CD4-positive, alpha-beta T cell treated with Interferon gamma for 1 hour (primary cell): ENCODE data around the gene CRACR2B.

Source experiments
- DNase-seq: peaks from one replicate; pipeline ENCODE4 v3.0.0-alpha.2; 2020

The CRACR2B gene

DNA sequence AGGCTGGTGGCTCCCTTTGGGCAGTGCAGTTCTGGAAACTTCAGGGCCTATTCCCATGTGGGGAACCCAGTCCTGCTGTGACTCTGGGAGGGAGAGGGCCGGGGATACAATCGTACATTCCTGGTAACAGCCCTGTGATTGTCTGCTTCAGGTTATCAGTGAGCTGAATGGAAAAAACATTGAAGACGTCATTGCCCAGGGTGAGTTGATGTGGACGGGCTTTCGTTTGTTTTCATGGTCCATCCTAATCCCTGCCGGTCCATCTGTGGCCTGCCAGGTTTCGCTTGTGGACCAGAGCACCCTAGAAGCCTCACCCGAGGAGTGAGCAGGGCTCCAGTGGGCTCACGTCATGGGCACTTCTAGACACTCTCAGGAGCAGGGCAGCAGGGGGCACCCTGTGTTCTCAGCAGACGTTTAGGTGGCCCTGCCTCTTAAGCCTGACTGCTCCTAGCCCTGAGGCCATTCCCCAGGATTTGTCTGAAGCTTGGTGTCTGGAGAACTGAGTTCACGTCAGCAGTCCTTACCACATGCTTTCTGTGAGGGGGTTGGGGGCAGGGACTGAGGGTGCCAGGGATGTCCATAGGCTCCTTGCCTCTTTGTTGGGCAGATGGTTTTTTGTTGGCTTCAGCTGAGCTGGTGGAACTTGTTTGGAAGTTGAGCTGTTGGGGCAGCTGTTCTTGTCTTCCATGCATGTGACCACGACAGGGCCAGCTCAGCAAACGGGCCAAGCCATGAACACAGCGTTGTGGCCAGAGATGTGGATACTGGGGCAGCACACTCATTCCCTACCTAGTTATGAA, 16.1 kb upstream of the CRACR2B start:
- DNase-seq, result no peak

- DNase-seq, result no peak
These were observed 15.3 kb upstream of the CRACR2B start for GRCh38 chr11:812390-812789.

DNA sequence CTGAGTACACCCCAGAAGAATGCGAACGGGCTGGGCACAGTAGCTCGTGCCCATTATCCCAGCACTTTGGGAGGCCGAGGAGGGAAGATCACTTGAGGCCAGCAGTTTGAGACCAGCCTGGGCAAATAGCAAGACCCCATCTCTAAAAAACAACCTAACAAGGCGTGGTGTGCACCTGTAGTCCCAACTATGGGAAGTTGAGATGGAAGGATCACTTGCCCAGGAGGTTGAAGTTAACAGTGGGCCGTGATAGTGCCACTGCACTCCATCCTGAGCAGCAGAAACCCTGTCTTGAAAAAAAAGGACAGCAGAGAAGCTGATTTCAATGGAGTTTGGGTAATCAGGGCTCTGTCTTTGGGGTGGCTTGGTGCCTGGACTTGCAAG, 14.7 kb upstream of the CRACR2B start:
- no peak for DNase-seq

GRCh38 chr11:813456-814096, 14.1 kb upstream of the CRACR2B start:
- no peak for DNase-seq

DNA sequence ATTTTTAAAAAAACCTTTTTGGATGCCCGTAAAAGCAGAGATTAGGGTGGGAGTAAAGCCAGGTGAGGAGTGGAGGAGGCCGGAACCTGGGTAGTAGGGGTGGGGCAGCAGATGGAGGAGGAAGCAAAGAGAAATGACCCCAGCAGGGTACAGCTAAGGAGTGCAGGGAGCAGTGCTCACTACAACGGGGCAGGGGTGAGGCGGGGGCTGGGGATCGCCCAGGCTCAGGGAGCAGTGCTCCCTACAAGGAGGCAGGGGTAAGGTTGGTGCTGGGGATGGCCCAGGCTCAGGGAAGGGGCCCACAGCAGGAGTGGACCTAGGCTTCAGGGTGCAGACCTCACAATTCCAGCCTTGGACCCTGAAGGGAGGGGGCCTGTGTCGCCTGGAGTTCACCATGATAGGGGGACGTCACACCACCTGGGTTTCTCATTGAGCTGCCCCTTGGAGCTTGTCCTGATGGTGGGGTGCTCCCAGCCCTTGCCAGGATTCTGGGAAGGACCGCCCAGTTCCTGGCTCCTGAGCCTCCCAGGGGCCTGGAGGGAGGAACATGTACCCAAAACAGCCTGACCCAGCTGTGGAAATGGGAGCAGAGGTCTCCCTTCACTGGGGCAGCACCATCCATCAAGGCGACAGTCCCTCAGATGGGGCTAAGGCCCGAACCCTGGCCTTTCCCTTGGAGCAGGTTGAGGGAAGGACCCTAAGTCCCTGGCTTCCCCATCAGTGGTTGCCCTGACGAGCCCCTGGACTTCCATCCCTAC, 11.9 kb upstream of the CRACR2B start:
- DNase-seq, result no peak

GRCh38 chr11:816433-816779, 11.3 kb upstream of the CRACR2B start:
- DNase-seq, result no peak

DNA sequence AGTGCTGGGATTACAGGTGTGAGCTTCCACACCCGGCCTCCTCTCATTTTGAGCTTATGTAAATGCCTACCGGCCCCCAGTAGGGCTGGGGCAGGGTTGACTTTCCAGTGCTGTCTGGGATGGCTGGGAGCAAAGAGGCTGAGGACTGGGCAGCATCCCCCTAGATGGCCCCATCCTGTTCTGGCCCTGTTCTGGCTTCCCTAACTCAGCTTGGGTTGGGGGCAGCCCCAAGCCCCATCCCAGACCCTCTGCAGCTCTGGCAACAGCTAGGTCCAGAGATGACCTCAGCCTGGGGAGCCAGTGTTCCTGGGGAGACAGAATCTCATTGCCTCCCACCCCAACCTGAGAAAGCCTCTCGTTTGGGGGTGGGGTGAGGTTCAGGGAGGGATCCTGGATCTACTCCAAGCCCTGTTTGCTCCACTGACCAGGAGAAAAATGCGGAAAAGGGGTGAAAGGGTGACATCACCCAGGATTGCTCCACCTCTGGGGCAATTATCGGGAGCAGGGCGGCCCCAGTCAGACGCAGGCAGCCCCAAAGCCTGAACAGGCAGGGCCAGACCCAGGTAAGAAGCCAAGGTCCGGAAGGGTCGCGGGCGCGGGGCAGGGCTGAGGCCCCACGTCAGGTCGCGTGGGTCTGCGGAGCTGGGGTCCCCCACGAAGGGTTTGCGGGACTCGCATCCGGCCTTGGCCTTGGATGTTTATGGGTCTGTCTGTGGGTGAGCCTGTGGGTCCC, 9.2 kb upstream of the CRACR2B start, which contains the start of gene PNPLA2:
PNPLA2 (plus strand) TSS at position 519 of the 733 bp plus-strand sequence. CDS start 805 bp downstream, outside the sequence.
- no peak for DNase-seq

DNA sequence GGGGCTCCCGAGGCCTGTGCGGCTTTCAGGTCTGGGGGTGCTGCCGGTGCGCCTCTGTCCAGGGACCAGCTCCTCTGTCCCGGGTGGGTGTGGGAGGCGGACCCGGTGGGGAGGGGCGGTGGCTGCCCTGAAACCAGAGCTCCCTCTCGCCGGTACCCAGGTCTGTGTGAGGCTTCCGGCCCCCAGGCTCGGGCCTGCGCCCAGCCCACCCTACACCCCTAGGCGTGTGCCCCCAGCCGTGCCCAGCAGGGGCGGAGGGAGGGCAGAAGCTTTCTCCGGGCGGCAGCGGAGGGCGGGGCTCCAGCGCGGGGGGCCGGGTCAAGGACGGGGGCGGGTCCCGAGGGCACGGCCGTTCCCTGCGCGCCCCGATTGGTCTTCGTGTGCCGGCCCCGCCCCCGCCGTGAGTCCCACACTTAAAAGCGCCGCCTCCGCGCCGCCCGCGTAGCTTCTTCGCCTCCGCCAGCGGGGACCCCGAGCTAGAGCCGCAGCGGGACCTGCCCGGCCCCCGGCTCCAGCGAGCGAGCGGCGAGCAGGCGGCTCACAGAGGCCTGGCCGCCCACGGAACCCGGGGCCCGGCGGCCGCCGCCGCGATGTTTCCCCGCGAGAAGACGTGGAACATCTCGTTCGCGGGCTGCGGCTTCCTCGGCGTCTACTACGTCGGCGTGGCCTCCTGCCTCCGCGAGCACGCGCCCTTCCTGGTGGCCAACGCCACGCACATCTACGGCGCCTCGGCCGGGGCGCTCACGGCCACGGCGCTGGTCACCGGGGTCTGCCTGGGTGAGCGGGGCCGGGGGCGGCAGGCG, 8.4 kb upstream of the CRACR2B start:
- DNase-seq, result peak; percentile 91

DNA sequence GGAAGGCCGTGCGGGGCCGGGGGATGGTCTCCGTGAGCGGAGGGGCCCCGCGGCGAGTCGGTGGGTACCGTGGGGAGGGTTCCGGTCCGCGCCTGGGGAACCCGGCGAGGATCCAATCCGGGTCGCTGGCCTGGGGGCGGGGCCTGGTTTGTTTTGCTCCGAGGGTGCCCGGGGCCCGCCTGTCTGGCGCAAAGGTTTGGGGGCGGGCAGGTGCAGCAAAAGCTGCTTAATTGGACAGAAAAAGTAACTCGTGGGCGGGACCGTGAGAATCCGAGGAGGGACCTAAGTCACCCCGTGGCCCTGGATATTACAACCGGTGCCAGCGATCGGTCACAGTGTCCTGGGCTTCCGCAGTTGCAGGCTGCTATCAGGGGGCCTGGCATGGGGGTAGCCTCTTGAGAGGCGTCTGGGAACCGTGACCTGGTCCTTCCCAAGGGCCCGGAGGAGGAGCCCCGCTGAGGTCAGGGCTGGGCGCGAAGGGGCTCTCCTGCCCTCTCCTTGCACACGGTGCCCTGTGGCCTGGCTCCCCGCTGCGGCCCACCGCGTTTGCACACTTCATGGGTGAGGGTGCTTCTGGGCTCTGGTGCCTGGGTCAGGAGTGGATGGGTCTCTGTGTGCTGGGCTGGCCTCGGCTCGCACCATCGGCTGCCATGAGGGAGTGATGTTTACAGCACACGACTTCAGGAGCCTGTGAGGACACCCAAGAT, 7.6 kb upstream of the CRACR2B start:
- DNase-seq, result peak; percentile 95

DNA sequence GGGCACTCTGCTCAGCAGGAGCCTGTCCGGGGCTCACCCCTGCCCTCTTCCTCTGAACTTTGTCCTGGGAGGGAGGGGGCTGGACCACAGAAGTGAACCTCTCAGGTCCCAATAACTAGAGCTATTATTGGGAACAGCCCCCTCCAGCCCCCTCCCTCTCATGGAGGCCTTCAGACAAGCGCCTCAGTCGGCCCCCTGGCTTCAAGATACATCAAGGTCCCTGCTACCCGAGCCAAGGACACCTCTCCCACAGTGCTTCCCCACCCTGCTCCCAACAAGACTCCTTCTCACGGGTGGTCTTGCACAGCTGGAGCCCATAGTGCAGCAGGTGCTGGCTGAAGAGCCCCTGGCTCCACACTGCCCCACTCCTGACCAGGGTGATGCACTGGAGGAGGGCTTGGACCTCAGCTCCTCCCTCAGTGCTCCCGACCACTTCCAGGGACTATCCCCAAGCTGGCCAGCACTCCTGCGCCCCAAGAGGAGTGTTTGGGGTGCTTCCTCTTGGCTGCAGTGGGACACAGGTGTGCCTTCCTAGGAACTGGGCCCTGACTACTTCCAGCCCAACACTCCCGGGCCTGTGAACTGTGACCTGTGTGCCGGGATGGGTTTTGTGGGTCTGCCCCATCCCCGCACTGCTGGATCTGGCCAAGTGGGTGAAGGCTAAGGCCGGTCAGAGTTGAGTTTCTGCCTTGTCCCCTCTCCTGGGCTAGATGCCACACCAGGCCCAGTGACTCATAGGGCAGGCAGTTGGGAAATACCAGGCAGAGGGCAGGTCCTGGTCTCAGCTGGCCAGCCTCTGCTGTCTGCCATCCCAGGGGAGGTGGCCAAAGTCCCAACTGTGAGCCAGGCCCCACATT, 6.8 kb upstream of the CRACR2B start:
- peak; percentile 56 for DNase-seq

- peak; percentile 29 for DNase-seq
These were observed 6.0 kb upstream of the CRACR2B start for GRCh38 chr11:821512-822371.

DNA sequence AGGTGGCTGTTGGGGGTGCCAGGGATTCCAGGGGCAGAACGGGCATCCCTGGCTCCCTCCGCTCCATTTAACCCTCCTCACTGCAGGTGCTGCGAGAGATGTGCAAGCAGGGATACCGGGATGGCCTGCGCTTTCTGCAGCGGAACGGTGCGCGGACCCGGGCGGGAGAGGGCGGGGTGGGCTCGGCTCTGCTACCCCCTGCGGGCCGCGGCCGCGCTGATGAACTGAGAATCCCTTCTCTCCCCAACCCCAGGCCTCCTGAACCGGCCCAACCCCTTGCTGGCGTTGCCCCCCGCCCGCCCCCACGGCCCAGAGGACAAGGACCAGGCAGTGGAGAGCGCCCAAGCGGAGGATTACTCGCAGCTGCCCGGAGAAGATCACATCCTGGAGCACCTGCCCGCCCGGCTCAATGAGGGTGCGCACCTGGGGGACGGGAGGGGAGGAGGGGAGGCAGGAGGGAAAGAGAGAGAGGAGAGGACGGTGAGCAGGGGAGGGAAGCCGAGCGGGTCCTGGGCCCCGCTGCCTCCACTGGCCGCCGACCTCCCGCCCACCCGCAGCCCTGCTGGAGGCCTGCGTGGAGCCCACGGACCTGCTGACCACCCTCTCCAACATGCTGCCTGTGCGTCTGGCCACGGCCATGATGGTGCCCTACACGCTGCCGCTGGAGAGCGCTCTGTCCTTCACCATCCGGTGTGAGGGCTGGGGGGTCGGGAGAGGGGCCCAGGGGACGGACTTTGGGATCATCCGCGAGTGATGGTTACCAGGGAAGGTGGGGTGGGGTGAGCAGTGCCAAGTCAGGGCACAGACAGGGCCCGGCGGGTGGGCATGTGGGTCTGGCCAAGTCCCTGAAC, 4.1 kb upstream of the CRACR2B start:
- DNase-seq, result no peak

DNA sequence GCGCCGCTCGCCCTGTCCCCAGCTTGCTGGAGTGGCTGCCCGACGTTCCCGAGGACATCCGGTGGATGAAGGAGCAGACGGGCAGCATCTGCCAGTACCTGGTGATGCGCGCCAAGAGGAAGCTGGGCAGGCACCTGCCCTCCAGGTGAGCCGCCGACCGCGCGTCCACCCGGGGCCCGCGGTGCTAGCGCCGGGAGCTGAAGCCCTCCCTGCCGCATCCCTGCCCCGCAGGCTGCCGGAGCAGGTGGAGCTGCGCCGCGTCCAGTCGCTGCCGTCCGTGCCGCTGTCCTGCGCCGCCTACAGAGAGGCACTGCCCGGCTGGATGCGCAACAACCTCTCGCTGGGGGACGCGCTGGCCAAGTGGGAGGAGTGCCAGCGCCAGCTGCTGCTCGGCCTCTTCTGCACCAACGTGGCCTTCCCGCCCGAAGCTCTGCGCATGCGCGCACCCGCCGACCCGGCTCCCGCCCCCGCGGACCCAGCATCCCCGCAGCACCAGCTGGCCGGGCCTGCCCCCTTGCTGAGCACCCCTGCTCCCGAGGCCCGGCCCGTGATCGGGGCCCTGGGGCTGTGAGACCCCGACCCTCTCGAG, 3.3 kb upstream of the CRACR2B start:
- no peak for DNase-seq

GRCh38 chr11:824942-825341, 2.8 kb upstream of the CRACR2B start:
- DNase-seq, result no peak

DNA sequence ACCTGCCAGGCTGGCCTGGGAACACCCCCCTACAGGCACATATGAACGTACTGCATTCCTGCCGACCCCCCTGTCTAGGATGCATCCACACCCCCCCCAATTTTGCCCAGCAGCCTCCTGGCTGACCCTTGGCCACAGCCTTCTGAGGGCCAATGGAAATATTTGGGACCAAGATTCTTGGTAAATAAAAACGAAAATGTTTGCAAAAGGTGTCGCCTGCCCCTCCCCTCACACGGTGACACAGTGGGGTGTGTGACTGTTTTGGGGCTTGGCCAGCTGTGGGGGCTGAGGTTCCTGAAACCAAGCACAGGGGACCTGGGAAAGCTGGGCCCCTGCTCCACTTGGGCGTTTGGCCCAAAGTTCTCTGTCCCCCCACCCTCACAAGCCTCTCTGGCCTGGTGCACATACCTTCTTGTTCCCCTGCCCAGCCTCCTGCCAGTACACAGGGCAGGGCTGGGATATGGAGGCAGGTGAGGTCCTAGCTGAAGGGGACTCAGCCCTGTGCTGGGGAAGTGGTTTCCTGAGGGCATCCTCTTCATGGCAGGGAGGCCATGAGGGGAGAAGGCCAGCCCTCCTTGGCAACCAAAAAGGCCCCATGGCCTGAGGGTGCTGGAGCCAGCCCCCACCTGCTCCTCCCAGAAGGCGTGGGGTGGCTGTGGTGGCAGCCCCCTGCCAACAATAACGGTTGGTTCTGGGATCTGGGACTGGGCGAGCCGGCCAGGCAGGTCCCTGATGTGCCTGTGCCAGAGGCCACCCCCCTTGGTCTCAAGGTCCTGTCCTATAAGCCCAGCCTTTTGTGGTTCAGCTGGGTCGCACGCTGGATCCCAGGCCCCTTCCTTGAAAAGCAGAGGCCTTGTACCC, 2.1 kb upstream of the CRACR2B start:
- no peak for DNase-seq

- DNase-seq, result no peak
These were observed 1.5 kb upstream of the CRACR2B start for GRCh38 chr11:826227-826621.

GRCh38 chr11:826836-827145, 928 bp upstream of the CRACR2B start:
- no peak for DNase-seq
